ENCODE results near the gene ASB7. TPM values are rescaled to one million over a fixed set of nuclear protein-coding genes. Genes with fewer than 3 reads are reported as not detected.

Gene ASB7
- total RNA-seq, 2 experiments from 2014 or later = 18.5 to 19.2 TPM

GRCh38 chr15:100652116-100652515 lies 49.7 kb downstream of the ASB7 start:
- Mint-ChIP-seq H3K27ac (no peak overlapping the region), H3K4me3 (no peak overlapping the region), H3K4me1 (peaks cover 2% of the 10 kb centered on the region), H3K9me3 (no peaks in the 10 kb centered on the region), H3K36me3 (no peaks in the 10 kb centered on the region), H3K27me3 (no peaks in the 10 kb centered on the region)
- DNase-seq = no peak

- Mint-ChIP-seq H3K27ac (no peak overlapping the region), H3K36me3 (no peaks in the 10 kb centered on the region), H3K4me1 (peaks cover 2% of the 10 kb centered on the region), H3K27me3 (no peaks in the 10 kb centered on the region), H3K9me3 (no peaks in the 10 kb centered on the region), H3K4me3 (no peak overlapping the region)
- DNase-seq = no peak
Measured at GRCh38 chr15:100653608-100654007, 51.2 kb downstream of the ASB7 start.

GRCh38 chr15:100658895-100659294 lies 56.5 kb downstream of the ASB7 start:
- no peak for DNase-seq
- no peaks in the 10 kb centered on the region for H3K4me1 Mint-ChIP-seq
- no peak overlapping the region for H3K27ac Mint-ChIP-seq
- H3K27me3 Mint-ChIP-seq = peaks cover under 1% of the 10 kb centered on the region
- no peaks in the 10 kb centered on the region for H3K9me3 Mint-ChIP-seq
- no peak overlapping the region for H3K4me3 Mint-ChIP-seq
- H3K36me3 Mint-ChIP-seq = no peaks in the 10 kb centered on the region

- Mint-ChIP-seq H3K9me3 (no peaks in the 10 kb centered on the region), H3K4me3 (no peak overlapping the region), H3K36me3 (no peaks in the 10 kb centered on the region), H3K27ac (no peak overlapping the region), H3K4me1 (no peaks in the 10 kb centered on the region), H3K27me3 (peaks cover 11% of the 10 kb centered on the region)
- DNase-seq = no peak
Measured at GRCh38 chr15:100661156-100661555, 58.8 kb downstream of the ASB7 start.

- Mint-ChIP-seq H3K9me3 (no peaks in the 10 kb centered on the region), H3K36me3 (no peaks in the 10 kb centered on the region), H3K4me1 (no peaks in the 10 kb centered on the region)
Measured at GRCh38 chr15:100663086-100663914, 60.9 kb downstream of the ASB7 start.

GRCh38 chr15:100663915-100664281 lies 61.5 kb downstream of the ASB7 start:
- Mint-ChIP-seq H3K9me3 (no peaks in the 10 kb centered on the region), H3K4me1 (no peaks in the 10 kb centered on the region), H3K36me3 (no peaks in the 10 kb centered on the region), H3K4me3 (no peak overlapping the region), H3K27ac (no peak overlapping the region), H3K27me3 (peaks cover 11% of the 10 kb centered on the region)
- DNase-seq = no peak

More at GRCh38 chr15:100663086-100663914, 60.9 kb downstream of the ASB7 start:
- Mint-ChIP-seq H3K4me3 (no peak overlapping the region), H3K27ac (no peak overlapping the region), H3K27me3 (peaks cover 11% of the 10 kb centered on the region)
- no peak for DNase-seq

- Mint-ChIP-seq H3K36me3 (no peaks in the 10 kb centered on the region), H3K4me3 (no peak overlapping the region), H3K9me3 (no peaks in the 10 kb centered on the region), H3K27me3 (peaks cover 15% of the 10 kb centered on the region), H3K4me1 (no peaks in the 10 kb centered on the region), H3K27ac (no peak overlapping the region)
- DNase-seq = no peak
Measured at GRCh38 chr15:100665570-100665969, 63.2 kb downstream of the ASB7 start.

GRCh38 chr15:100667405-100668347 lies 65.3 kb downstream of the ASB7 start:
- no peaks in the 10 kb centered on the region for H3K4me1 Mint-ChIP-seq
- DNase-seq = no peak
- H3K36me3 Mint-ChIP-seq = no peaks in the 10 kb centered on the region
- peaks cover 15% of the 10 kb centered on the region for H3K27me3 Mint-ChIP-seq
- H3K9me3 Mint-ChIP-seq = no peaks in the 10 kb centered on the region
- H3K27ac Mint-ChIP-seq = no peak overlapping the region
- H3K4me3 Mint-ChIP-seq = no peak overlapping the region

GRCh38 chr15:100668348-100668745 lies 66.0 kb downstream of the ASB7 start:
- no peak overlapping the region for H3K27ac Mint-ChIP-seq
- peaks cover 15% of the 10 kb centered on the region for H3K27me3 Mint-ChIP-seq
- H3K4me1 Mint-ChIP-seq = no peaks in the 10 kb centered on the region
- no peak overlapping the region for H3K4me3 Mint-ChIP-seq
- H3K9me3 Mint-ChIP-seq = no peaks in the 10 kb centered on the region
- no peaks in the 10 kb centered on the region for H3K36me3 Mint-ChIP-seq
- no peak for DNase-seq

GRCh38 chr15:100669260-100669659 lies 66.9 kb downstream of the ASB7 start:
- no peak overlapping the region for H3K4me3 Mint-ChIP-seq

GRCh38 chr15:100670505-100671021 lies 68.2 kb downstream of the ASB7 start:
- Mint-ChIP-seq H3K4me3 (no peak overlapping the region), H3K27me3 (peaks cover 4% of the 10 kb centered on the region), H3K27ac (no peak overlapping the region), H3K4me1 (no peaks in the 10 kb centered on the region), H3K9me3 (no peaks in the 10 kb centered on the region), H3K36me3 (no peaks in the 10 kb centered on the region)
- DNase-seq = no peak

More at GRCh38 chr15:100669260-100669659, 66.9 kb downstream of the ASB7 start:
- Mint-ChIP-seq H3K9me3 (no peaks in the 10 kb centered on the region), H3K27me3 (peaks cover 11% of the 10 kb centered on the region), H3K36me3 (no peaks in the 10 kb centered on the region), H3K4me1 (no peaks in the 10 kb centered on the region), H3K27ac (no peak overlapping the region)
- no peak for DNase-seq

- no peaks in the 10 kb centered on the region for H3K4me1 Mint-ChIP-seq
- no peak for DNase-seq
- H3K27ac Mint-ChIP-seq = no peak overlapping the region
- no peaks in the 10 kb centered on the region for H3K36me3 Mint-ChIP-seq
- no peaks in the 10 kb centered on the region for H3K9me3 Mint-ChIP-seq
- no peak overlapping the region for H3K4me3 Mint-ChIP-seq
- peaks cover 4% of the 10 kb centered on the region for H3K27me3 Mint-ChIP-seq
Measured at GRCh38 chr15:100671124-100671680, 68.8 kb downstream of the ASB7 start.

- Mint-ChIP-seq H3K4me3 (no peak overlapping the region), H3K36me3 (no peaks in the 10 kb centered on the region), H3K4me1 (no peaks in the 10 kb centered on the region), H3K27me3 (peaks cover 4% of the 10 kb centered on the region), H3K27ac (no peak overlapping the region), H3K9me3 (no peaks in the 10 kb centered on the region)
- no peak for DNase-seq
Measured at GRCh38 chr15:100671858-100672543, 69.6 kb downstream of the ASB7 start.

GRCh38 chr15:100672959-100673358 lies 70.6 kb downstream of the ASB7 start:
- no peak for DNase-seq
- Mint-ChIP-seq H3K9me3 (no peaks in the 10 kb centered on the region), H3K4me3 (no peak overlapping the region), H3K27ac (no peak overlapping the region), H3K27me3 (peaks cover 4% of the 10 kb centered on the region), H3K36me3 (no peaks in the 10 kb centered on the region), H3K4me1 (no peaks in the 10 kb centered on the region)
